Endothelial cell of umbilical vein (primary cell): Measurements from ENCODE around the gene KCNIP1. TPM values are rescaled to one million over a fixed set of nuclear protein-coding genes. Genes with fewer than 3 reads are reported as not detected.

Experiments
- BruUV-seq: library from RNA; stranded (reverse); fragments of 400-500 nt; replicated peaks from 2 replicates; lab custom pipeline; 2021; lab: Mats Ljungman, UMichigan
- CTCF ChIA-PET: fragments of 300-600, 350-600 bp; sonication (Branson Sonifier 250); formaldehyde crosslinking; loops from one replicate; lab custom pipeline; 2021; ENCODE audit warnings: antibody characterized with exemption, inconsistent platforms; lab: Charles Lee
- POLR2A ChIA-PET: fragments of 300-600, 350-600 bp; sonication (Branson Sonifier 250); formaldehyde crosslinking; loops from one replicate; lab custom pipeline; 2021; ENCODE audit warnings: antibody characterized with exemption, inconsistent platforms; lab: Charles Lee
- DNase-seq: peaks from one replicate; pipeline ENCODE4 v3.0.0-alpha.2; 2011; ENCODE audit warnings: low read depth, low spot score
- FAIRE-seq: peaks from 2 replicates; lab custom pipeline; 2011; peaks lifted over from hg19 to GRCh38; lab: Jason Lieb, UNC
- H2AFZ ChIP-seq: 2 replicates; pipeline ENCODE4 v1.6.0; 2012; ENCODE audit warnings: low read depth, low read length, control low read depth, inconsistent platforms
- H3K27ac ChIP-seq: 2 replicates; pipeline ENCODE4 v1.5.1; 2011; ENCODE audit warnings: low read depth, mild to moderate bottlenecking, control low read depth, low read length, moderate library complexity; ENCODE audit not compliant: insufficient read depth
- H3K27me3 ChIP-seq, 2 experiments: 2 replicates each; pipeline versions ENCODE4 v1.6.0 to v1.6.1; 2011; ENCODE audit warnings: low read length in 2 of 2, mixed read lengths in 1 of 2; ENCODE audit not compliant: control insufficient read depth in 2 of 2, insufficient read depth in 2 of 2
- H3K36me3 ChIP-seq, 2 experiments: 2 replicates in 1 of 2; 3 replicates in 1 of 2; pipeline ENCODE4 v1.5.1; 2011; ENCODE audit warnings: low read length in 2 of 2, mild to moderate bottlenecking in 1 of 2, moderate library complexity in 1 of 2; ENCODE audit not compliant: control insufficient read depth in 2 of 2, insufficient read depth in 2 of 2; ENCODE audit errors: extremely low read depth in 1 of 2
- H3K4me1 ChIP-seq: 3 replicates; pipeline ENCODE4 v1.5.1; 2011; ENCODE audit warnings: mild to moderate bottlenecking, low read length; ENCODE audit not compliant: control insufficient read depth, insufficient read depth; ENCODE audit errors: extremely low read depth
- H3K4me2 ChIP-seq: 2 replicates; pipeline ENCODE4 v1.6.1; 2011; ENCODE audit warnings: low read length, control low read depth, mixed read lengths; ENCODE audit not compliant: insufficient read depth
- H3K4me3 ChIP-seq, 3 experiments: fragments of 200-600 bp in 1 of 3; sonication (generic), shearing (Covaris generic) in 1 of 3; replicated peaks in 1 of 3; 2 replicates each; pipeline ENCODE4 v1.5.1; 2011 to 2016; ENCODE audit warnings: control low read depth in 3 of 3, low read length in 3 of 3, mild to moderate bottlenecking in 2 of 3, inconsistent platforms in 1 of 3, low read depth in 1 of 3, moderate library complexity in 1 of 3; ENCODE audit not compliant: insufficient read depth in 1 of 3
- H3K79me2 ChIP-seq: 2 replicates; pipeline ENCODE4 v1.6.0; 2012; ENCODE audit warnings: low read length, inconsistent platforms; ENCODE audit not compliant: control insufficient read depth, insufficient read depth
- H3K9ac ChIP-seq: replicated peaks from 2 replicates; pipeline ENCODE3; 2011; ENCODE audit warnings: low read length, control low read depth; ENCODE audit not compliant: insufficient read depth; ENCODE audit errors: extremely low read depth
- H3K9me1 ChIP-seq: replicated peaks from 3 replicates; pipeline ENCODE4 v1.6.0; 2011; ENCODE audit warnings: mild to moderate bottlenecking, low read length; ENCODE audit not compliant: control insufficient read depth, insufficient read depth; ENCODE audit errors: extremely low read depth
- H3K9me3 ChIP-seq: replicated peaks from 2 replicates; pipeline ENCODE4 v1.5.1; 2012; ENCODE audit warnings: low read length, inconsistent platforms; ENCODE audit not compliant: control insufficient read depth, insufficient read depth
- H4K20me1 ChIP-seq: replicated peaks from 2 replicates; pipeline ENCODE3; 2011; ENCODE audit warnings: mild to moderate bottlenecking, low read length; ENCODE audit not compliant: control insufficient read depth, insufficient read depth; ENCODE audit errors: extremely low read depth
- EZH2 ChIP-seq: IDR thresholded peaks from 2 replicates; pipeline ENCODE4 v1.6.1; 2012; ENCODE audit warnings: borderline replicate concordance, low read depth, mild to moderate bottlenecking, moderate library complexity, low read length, inconsistent platforms; ENCODE audit not compliant: severe bottlenecking
- FOS ChIP-seq: IDR thresholded peaks from 2 replicates; pipeline ENCODE4 v1.6.1; 2011; ENCODE audit warnings: mild to moderate bottlenecking, low read length, moderate library complexity, borderline replicate concordance; ENCODE audit not compliant: insufficient read depth
- GATA2 ChIP-seq: IDR thresholded peaks from 2 replicates; pipeline ENCODE4 v1.7.0; 2011; ENCODE audit warnings: low read depth, mild to moderate bottlenecking, moderate library complexity, mixed read lengths, low read length; ENCODE audit not compliant: insufficient read length, insufficient read depth
- JUN ChIP-seq: IDR thresholded peaks from 2 replicates; pipeline ENCODE4 v1.6.1; 2011; ENCODE audit warnings: borderline replicate concordance, low read depth; ENCODE audit not compliant: insufficient read length, insufficient read depth
- MYC ChIP-seq: IDR thresholded peaks from one replicate; pipeline ENCODE4 v1.6.1; 2011; ENCODE audit warnings: mild to moderate bottlenecking, low read depth, low read length
- POLR2A ChIP-seq: IDR thresholded peaks from 2 replicates; pipeline ENCODE4 v1.6.1; 2012; ENCODE audit warnings: low read depth, mild to moderate bottlenecking, control low read depth, low read length
- POLR2AphosphoS5 ChIP-seq: IDR thresholded peaks from 2 replicates; pipeline ENCODE4 v1.6.1; 2012; ENCODE audit warnings: low read depth, mild to moderate bottlenecking, control low read depth, low read length, moderate library complexity; ENCODE audit not compliant: insufficient read depth
- dilution Hi-C: fragments of 300-500 bp; cut with MboI; formaldehyde crosslinking; loops from one replicate; pipeline ENCODE4 v1.15.0; 2019; ENCODE audit warnings: low sequenced_read_pairs; ENCODE audit not compliant: extremely low pct_ligation_motif_present
- intact Hi-C: fragments of 100-400 bp; cut with micrococcal nuclease; formaldehyde crosslinking; loops from one replicate; pipeline ENCODE4 v1.10.0; 2022
- polyA plus RNA-seq, 4 experiments: library from polyadenylated mRNA; depleted of rRNA in 3 of 4; stranded (reverse) in 3 of 4; unstranded in 1 of 4; fragments of >200 nt; gene quantifications; 2 replicates each; pipeline versions ENCODE4 v1.2.1 to v1.2.3, GENCODE V29; 2011 to 2012; ENCODE audit warnings: missing spikeins in 1 of 4
- total RNA-seq: library from RNA; stranded (reverse); gene quantifications from 2 replicates; pipeline ENCODE4 v1.2.3, GENCODE V29; 2021
- TF ChIP-seq, protein P1 (sequence below), 2 donors: IDR thresholded peaks; 1 replicate in 1 of 2; 2 replicates in 1 of 2; pipeline ENCODE4 v1.5.1; 2011; ENCODE audit warnings: low read length in 2 of 2, mild to moderate bottlenecking in 2 of 2, moderate library complexity in 2 of 2, control low read depth in 1 of 2, inconsistent platforms in 1 of 2, low read depth in 1 of 2; ENCODE audit not compliant: insufficient read depth in 1 of 2; ENCODE audit errors: extremely low read depth in 1 of 2
- TF ChIP-seq, protein P2 (sequence below): IDR thresholded peaks from 2 replicates; pipeline ENCODE4 v1.6.1; 2011; ENCODE audit not compliant: insufficient read depth, insufficient read length

The KCNIP1 gene
- total and polyA plus RNA-seq, 2 donors (not counting 3 experiments of a cell fraction or from before 2014, with no cell fraction given): 0.15 TPM; not detected in 1

DNA sequence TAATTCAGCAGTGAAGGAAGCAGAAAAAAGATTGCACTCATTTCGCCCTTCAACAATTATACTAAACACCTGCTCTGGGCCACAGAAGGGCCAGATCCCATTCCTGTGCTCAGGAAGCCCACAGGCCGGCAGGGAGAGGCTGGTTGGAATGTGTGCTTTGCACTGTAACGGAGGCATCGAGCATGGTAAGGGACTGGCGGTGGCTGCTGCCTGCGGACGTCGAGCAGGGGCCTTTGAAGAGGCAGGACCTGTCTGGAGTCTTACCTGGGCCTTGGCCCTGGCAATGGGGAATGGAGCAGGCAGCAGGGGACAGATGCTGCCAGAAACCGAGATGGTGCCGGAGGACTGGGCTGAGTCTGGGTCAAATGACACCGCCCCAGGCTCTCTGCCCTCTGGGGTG is 97.8 kb downstream of the KCNIP1 start:
- TF ChIP-seq POLR2AphosphoS5 (no peak), MYC (no peak), GATA2 (no peak), JUN (no peak), EZH2 (no peak), FOS (no peak), POLR2A (no peak)
- TF ChIP-seq, protein P1, sequence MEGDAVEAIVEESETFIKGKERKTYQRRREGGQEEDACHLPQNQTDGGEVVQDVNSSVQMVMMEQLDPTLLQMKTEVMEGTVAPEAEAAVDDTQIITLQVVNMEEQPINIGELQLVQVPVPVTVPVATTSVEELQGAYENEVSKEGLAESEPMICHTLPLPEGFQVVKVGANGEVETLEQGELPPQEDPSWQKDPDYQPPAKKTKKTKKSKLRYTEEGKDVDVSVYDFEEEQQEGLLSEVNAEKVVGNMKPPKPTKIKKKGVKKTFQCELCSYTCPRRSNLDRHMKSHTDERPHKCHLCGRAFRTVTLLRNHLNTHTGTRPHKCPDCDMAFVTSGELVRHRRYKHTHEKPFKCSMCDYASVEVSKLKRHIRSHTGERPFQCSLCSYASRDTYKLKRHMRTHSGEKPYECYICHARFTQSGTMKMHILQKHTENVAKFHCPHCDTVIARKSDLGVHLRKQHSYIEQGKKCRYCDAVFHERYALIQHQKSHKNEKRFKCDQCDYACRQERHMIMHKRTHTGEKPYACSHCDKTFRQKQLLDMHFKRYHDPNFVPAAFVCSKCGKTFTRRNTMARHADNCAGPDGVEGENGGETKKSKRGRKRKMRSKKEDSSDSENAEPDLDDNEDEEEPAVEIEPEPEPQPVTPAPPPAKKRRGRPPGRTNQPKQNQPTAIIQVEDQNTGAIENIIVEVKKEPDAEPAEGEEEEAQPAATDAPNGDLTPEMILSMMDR (IDR thresholded peaks at IDR 0.05; ENCODE audit: extremely low read depth in 1 of 2, insufficient read depth in 1 of 2, low read depth in 1 of 2, low read length in 2 of 2): no peak
- TF ChIP-seq, protein P2, sequence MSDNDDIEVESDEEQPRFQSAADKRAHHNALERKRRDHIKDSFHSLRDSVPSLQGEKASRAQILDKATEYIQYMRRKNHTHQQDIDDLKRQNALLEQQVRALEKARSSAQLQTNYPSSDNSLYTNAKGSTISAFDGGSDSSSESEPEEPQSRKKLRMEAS: no peak

More for the DNA sequence above, 97.8 kb downstream of the KCNIP1 start:
- H3K4me2 ChIP-seq: no peak overlapping the region
- no peak overlapping the region for H3K27ac ChIP-seq
- no peak overlapping the region for H3K9ac ChIP-seq
- no peaks in the 10 kb centered on the region for H3K36me3 ChIP-seq
- intact Hi-C loops: loop anchor here (5.0 kb wide), 1 partner anchor 109 kb away; no protein-coding TSS in a partner anchor
- H3K27me3 ChIP-seq: peaks cover 0 to 1% of the 10 kb centered on the region in 2 experiments
- H3K79me2 ChIP-seq: no peaks in the 10 kb centered on the region
- CTCF ChIA-PET: interaction anchor here (1.1 to 4.7 kb wide), 7 partner anchors 8 to 166 kb away, joined by 3 to 38 read pairs (median 6); no protein-coding TSS in a partner anchor
- H3K9me1 ChIP-seq: no peaks in the 10 kb centered on the region
- BruUV-seq: no TSS peak
- no peak overlapping the region for H3K4me3 ChIP-seq
- POLR2A ChIA-PET: no interaction called here
- no peaks in the 10 kb centered on the region for H4K20me1 ChIP-seq
- no peak overlapping the region for H2AFZ ChIP-seq
- dilution Hi-C loops: no loop called here
- H3K4me1 ChIP-seq: peaks cover 2% of the 10 kb centered on the region
- no peak for FAIRE-seq
- H3K9me3 ChIP-seq: no peaks in the 10 kb centered on the region
- no peak for DNase-seq
